Fibroblast of skin of right quadriceps (primary cell): Measurements from ENCODE around the gene SMIM3.
A peak's percentile ranks its signal among the peaks of the same experiment; 100 is the strongest.
"Not testable (repeated sequence)": the region's sequence is repeated elsewhere in the genome, so short reads cannot be mapped to it uniquely, and the experiment has no call there.

Source experiments
- DNase-seq: peaks from one replicate; pipeline ENCODE4 v3.0.0-alpha.2; 2013

Gene SMIM3

GRCh38 chr5:150801117-150801927 is 22.8 kb downstream of the SMIM3 start:
- DNase-seq: peak; percentile 71

DNA sequence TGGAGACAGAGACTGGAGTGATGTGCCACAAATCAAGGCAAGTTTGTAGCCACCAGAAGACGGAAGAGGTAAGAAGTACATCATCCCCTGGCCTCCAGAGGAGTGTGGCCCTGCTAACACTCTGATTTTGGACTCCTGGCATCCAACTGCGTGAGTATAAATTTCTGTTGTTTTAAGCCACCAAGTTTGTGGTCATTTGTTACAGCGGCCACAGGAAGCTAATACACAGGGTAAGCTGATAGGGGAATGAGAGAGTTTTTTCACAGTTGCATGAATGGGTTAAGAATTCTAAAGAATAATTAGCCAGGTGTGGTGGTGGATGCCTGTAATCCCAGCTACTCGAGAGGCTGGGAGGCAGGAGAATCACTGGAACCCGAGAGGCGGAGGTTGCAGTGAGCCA is 25.8 kb downstream of the SMIM3 start:
- DNase-seq: no peak

DNA sequence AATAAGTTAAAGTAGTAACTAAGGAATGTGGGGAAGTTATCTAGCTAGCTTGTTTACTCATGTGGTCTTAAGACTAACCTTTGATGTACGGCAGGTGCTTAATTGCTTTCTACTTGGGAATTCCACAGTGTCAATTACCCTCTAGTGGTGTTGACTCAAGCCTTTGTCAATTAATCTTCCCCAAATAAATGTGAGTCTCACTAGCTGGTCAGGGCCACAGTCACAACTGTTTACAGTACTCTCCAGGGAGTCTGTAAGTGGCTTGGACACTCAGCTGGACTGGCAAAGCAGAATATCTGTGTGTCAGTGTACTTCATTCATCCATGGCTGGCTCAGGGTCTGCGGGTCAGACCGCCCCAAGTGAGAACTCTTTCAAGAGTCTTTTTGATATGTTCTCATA is 30.8 kb downstream of the SMIM3 start:
- no peak for DNase-seq

- DNase-seq: no peak
Measured at GRCh38 chr5:150815010-150815409, 36.5 kb downstream of the SMIM3 start.

GRCh38 chr5:150816946-150817345 is 38.4 kb downstream of the SMIM3 start:
- no peak for DNase-seq

DNA sequence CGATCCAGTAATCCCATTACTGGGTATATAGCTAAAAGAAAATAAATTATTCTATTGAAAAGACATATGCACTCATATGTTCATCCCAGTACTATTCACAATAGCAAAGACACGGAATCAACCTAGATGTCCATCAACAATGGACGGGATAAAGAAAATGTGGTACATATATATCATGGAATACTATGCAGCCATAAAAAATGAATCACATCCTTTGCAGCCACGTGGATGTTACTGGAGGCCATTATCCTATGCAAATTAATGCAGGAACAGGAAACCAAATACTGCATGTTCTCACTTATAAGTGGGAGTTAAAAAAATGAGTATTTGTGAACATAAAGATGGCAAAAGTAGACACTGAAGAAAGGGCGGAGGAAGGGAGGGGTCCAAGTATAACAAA is 51.2 kb downstream of the SMIM3 start:
- DNase-seq: no peak

- not testable (repeated sequence) for DNase-seq
Measured at GRCh38 chr5:150831821-150832220, 53.3 kb downstream of the SMIM3 start.

- no peak for DNase-seq
Measured at GRCh38 chr5:150836064-150836463, 57.5 kb downstream of the SMIM3 start.

DNA sequence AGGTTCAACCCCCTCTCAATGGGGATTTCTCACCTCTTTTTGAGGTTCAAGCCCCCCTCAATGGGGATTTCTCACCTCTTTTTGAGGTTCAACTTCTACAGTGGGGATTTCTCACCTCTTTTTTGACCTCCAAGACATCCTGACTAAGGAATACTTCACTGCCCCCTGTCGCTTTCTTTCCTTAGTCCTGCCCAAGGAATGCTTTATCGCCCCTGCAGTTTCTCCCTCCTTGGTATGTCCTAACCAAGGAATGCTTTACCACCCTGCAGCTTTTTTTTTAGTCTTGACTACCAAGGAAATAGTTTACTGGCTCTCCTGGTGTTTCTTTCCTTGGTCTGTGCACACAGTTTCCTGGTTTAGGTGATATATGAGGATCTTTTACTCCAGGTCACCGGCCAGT is 58.1 kb downstream of the SMIM3 start:
- DNase-seq: no peak

DNA sequence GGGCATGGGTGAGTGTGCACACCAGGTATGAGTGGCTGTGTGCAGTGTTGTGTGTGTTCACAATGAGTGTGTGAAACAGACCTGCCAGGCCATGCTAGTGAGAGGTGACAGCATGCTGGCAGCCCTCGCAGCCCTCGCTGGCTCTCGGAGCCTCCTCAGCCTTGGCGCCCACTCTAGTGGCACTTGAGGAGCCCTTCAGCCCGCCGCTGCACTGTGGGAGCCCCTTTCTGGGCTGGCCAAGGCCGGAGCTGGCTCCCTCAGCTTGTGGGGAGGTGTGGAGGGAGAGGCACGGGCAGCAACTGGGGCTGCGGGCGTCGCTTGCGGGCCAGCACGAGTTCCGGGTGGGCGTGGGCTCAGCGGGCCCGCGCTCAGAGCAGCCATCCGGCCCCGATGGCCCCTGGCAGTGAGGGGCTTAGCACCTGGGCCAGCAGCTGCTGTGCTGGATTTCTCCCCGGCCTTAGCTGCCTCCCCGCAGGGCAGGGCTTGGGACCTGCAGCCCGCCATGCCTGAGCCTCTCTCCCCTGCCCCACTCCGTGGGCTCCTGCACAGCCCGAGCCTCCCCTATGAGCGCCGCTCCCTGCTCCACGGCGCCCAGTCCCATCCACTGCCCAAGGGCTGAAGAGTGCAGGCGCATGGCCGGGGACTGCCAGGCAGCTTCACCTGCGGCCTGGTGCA is 66.8 kb downstream of the SMIM3 start:
- DNase-seq: not testable (repeated sequence)

DNA sequence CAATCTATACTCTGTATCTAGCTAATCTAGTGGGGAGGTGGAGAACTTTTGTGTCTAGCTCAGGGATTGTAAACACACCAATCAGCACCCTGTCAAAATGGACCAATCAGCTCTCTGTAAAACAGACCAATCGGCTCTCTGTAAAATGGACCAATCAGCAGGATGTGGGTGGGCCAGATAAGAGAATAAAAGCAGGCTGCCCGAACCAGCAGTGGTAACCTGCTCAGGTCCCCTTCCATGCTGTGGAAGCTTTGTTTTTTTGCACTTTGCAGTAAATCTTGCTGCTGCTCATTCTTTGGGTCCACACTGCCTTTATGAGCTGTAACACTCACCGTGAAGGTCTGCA is 67.7 kb downstream of the SMIM3 start, which contains the start of gene IRGM:
IRGM (plus strand) TSS at position 214 of the 346 bp plus-strand sequence. CDS start 1,603 bp downstream, outside the sequence.
- DNase-seq: not testable (repeated sequence)
